SU-DHL-6 (cell line): Measurements from ENCODE around the gene ZDHHC11B.
"Not testable (repeated sequence)": the region's sequence is repeated elsewhere in the genome, so short reads cannot be mapped to it uniquely, and the experiment has no call there.

Experiments
- CTCF ChIP-seq: fragments of 200-600 bp; sonication (generic); IDR thresholded peaks from one replicate; pipeline ENCODE4 v1.5.1; 2017; ENCODE audit warnings: antibody characterized with exemption, mild to moderate bottlenecking, low read length, moderate library complexity; ENCODE audit not compliant: insufficient read depth, poor library complexity, severe bottlenecking
- EZH2phosphoT487 ChIP-seq: fragments of 200-600 bp; sonication (generic), shearing (Covaris generic); conservative IDR thresholded peaks from 2 replicates; pipeline ENCODE4 v1.6.1; 2018; ENCODE audit warnings: mild to moderate bottlenecking, antibody characterized with exemption, low read length, moderate library complexity, mixed read lengths

GRCh38 chr5:723865-724264 lies 60.7 kb downstream of the ZDHHC11B start:
- TF ChIP-seq CTCF, EZH2phosphoT487: not testable (repeated sequence)
